HG02973 (cell line): ENCODE data around the gene ANO7.

Experiments used
- ATAC-seq: cut with Tn5 transposase; IDR thresholded peaks from one replicate; pipeline ENCODE4 v1.9.1; 2021; ENCODE audit warnings: moderate library complexity; ENCODE audit not compliant: unreplicated experiment

The ANO7 gene

GRCh38 chr2:241204490-241204889 is 16.0 kb downstream of the ANO7 start:
- no peak for ATAC-seq

GRCh38 chr2:241205086-241205485 is 16.6 kb downstream of the ANO7 start:
- ATAC-seq: no peak

- ATAC-seq: no peak
These were observed 18.7 kb downstream of the ANO7 start for GRCh38 chr2:241207151-241207550.

GRCh38 chr2:241207641-241208040 is 19.2 kb downstream of the ANO7 start:
- ATAC-seq: no peak

- ATAC-seq: no peak
These were observed 19.6 kb downstream of the ANO7 start for GRCh38 chr2:241208058-241208457.

- no peak for ATAC-seq
These were observed 20.8 kb downstream of the ANO7 start for GRCh38 chr2:241209271-241209670.

- no peak for ATAC-seq
These were observed 22.8 kb downstream of the ANO7 start for GRCh38 chr2:241211276-241211675.

- no peak for ATAC-seq
These were observed 24.6 kb downstream of the ANO7 start for GRCh38 chr2:241213041-241213440.

GRCh38 chr2:241213567-241213966 is 25.1 kb downstream of the ANO7 start:
- ATAC-seq: no peak

GRCh38 chr2:241214209-241214608 is 25.7 kb downstream of the ANO7 start:
- no peak for ATAC-seq

- no peak for ATAC-seq
These were observed 26.3 kb downstream of the ANO7 start for GRCh38 chr2:241214766-241215165.

- no peak for ATAC-seq
These were observed 26.9 kb downstream of the ANO7 start for GRCh38 chr2:241215421-241215820.

GRCh38 chr2:241216211-241216761 is 27.8 kb downstream of the ANO7 start:
- no peak for ATAC-seq

GRCh38 chr2:241217320-241218031 is 29.0 kb downstream of the ANO7 start:
- ATAC-seq: no peak

GRCh38 chr2:241218131-241219029 is 29.9 kb downstream of the ANO7 start:
- ATAC-seq: no peak

GRCh38 chr2:241219030-241219382 is 30.5 kb downstream of the ANO7 start:
- ATAC-seq: no peak

- ATAC-seq: no peak
These were observed 31.4 kb downstream of the ANO7 start for GRCh38 chr2:241219856-241220356.

GRCh38 chr2:241223211-241224017 is 34.9 kb downstream of the ANO7 start:
- ATAC-seq: no peak

- no peak for ATAC-seq
These were observed 35.8 kb downstream of the ANO7 start for GRCh38 chr2:241224018-241224850.

- ATAC-seq: no peak
These were observed 36.5 kb downstream of the ANO7 start for GRCh38 chr2:241224851-241225438.
